ENCODE data around the gene C2CD2L. TPM values are rescaled to one million over a fixed set of nuclear protein-coding genes. Genes with fewer than 3 reads are reported as not detected.
A peak's percentile ranks its signal among the peaks of the same experiment; 100 is the strongest.

C2CD2L gene
- total RNA-seq, 1 experiment from 2014 or later, result 6.4 TPM

DNA sequence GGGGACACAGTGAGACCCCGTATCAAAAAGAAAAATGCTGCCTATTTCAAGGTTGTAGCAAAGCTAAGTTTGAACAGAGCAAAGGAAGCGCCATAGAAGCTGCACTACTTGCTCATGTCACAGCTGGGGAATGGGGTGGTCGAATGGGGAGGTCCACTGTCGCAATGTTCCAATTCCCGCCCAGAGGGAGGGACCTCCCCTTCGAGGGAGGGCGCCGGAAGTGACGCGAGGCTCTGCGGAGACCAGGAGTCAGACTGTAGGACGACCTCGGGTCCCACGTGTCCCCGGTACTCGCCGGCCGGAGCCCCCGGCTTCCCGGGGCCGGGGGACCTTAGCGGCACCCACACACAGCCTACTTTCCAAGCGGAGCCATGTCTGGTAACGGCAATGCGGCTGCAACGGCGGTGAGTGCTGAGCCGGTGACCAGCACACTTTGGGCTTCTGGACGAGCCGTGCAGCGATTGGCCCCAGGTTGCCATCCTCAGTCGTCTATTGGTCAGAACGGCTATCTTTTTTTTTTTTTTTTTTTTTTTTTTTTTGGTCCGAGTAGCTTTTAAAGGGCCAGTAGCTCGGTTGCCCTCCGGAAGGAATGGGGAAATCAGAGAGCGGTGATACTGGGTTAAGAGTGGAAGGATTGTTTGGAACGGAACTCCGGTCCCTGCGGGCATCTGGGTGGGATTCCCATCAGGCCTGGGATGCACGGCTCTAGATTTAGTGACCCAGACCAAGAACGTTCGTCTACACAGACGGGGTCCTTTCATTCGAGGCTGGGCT, 22.3 kb upstream of the C2CD2L start, which contains the start of gene HMBS (continued):
- TF ChIP-seq, protein P1, sequence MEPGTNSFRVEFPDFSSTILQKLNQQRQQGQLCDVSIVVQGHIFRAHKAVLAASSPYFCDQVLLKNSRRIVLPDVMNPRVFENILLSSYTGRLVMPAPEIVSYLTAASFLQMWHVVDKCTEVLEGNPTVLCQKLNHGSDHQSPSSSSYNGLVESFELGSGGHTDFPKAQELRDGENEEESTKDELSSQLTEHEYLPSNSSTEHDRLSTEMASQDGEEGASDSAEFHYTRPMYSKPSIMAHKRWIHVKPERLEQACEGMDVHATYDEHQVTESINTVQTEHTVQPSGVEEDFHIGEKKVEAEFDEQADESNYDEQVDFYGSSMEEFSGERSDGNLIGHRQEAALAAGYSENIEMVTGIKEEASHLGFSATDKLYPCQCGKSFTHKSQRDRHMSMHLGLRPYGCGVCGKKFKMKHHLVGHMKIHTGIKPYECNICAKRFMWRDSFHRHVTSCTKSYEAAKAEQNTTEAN (CRISPR knock-in tag; IDR thresholded peaks at IDR 0.05), result no peak
- no peak for TF ChIP-seq ZNF219 (CRISPR knock-in tag; IDR thresholded peaks at IDR 0.05; ENCODE audit: borderline replicate concordance)
- TF ChIP-seq, protein P2, sequence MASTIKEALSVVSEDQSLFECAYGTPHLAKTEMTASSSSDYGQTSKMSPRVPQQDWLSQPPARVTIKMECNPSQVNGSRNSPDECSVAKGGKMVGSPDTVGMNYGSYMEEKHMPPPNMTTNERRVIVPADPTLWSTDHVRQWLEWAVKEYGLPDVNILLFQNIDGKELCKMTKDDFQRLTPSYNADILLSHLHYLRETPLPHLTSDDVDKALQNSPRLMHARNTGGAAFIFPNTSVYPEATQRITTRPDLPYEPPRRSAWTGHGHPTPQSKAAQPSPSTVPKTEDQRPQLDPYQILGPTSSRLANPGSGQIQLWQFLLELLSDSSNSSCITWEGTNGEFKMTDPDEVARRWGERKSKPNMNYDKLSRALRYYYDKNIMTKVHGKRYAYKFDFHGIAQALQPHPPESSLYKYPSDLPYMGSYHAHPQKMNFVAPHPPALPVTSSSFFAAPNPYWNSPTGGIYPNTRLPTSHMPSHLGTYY (CRISPR knock-in tag; IDR thresholded peaks at IDR 0.05), result peak; percentile 66; the same call in 1 of the 2 replicates
- TF ChIP-seq PRRX2 (CRISPR knock-in tag; IDR thresholded peaks at IDR 0.05), result no peak
- no peak for TF ChIP-seq ZNF317 (CRISPR knock-in tag; IDR thresholded peaks at IDR 0.05; ENCODE audit: borderline replicate concordance, low read depth)
- TF ChIP-seq, protein P3, sequence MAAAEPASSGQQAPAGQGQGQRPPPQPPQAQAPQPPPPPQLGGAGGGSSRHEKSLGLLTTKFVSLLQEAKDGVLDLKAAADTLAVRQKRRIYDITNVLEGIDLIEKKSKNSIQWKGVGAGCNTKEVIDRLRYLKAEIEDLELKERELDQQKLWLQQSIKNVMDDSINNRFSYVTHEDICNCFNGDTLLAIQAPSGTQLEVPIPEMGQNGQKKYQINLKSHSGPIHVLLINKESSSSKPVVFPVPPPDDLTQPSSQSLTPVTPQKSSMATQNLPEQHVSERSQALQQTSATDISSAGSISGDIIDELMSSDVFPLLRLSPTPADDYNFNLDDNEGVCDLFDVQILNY (CRISPR knock-in tag; IDR thresholded peaks at IDR 0.05), result peak; percentile 63; the same call in 1 of the 2 replicates
- TF ChIP-seq, protein P4, sequence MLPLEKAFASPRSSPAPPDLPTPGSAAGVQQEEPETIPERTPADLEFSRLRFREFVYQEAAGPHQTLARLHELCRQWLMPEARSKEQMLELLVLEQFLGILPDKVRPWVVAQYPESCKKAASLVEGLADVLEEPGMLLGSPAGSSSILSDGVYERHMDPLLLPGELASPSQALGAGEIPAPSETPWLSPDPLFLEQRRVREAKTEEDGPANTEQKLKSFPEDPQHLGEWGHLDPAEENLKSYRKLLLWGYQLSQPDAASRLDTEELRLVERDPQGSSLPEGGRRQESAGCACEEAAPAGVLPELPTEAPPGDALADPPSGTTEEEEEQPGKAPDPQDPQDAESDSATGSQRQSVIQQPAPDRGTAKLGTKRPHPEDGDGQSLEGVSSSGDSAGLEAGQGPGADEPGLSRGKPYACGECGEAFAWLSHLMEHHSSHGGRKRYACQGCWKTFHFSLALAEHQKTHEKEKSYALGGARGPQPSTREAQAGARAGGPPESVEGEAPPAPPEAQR (CRISPR knock-in tag; IDR thresholded peaks at IDR 0.05), result no peak
- TF ChIP-seq ZBTB21 (CRISPR knock-in tag; IDR thresholded peaks at IDR 0.05; ENCODE audit: borderline replicate concordance), result no peak
- TF ChIP-seq, protein P5, sequence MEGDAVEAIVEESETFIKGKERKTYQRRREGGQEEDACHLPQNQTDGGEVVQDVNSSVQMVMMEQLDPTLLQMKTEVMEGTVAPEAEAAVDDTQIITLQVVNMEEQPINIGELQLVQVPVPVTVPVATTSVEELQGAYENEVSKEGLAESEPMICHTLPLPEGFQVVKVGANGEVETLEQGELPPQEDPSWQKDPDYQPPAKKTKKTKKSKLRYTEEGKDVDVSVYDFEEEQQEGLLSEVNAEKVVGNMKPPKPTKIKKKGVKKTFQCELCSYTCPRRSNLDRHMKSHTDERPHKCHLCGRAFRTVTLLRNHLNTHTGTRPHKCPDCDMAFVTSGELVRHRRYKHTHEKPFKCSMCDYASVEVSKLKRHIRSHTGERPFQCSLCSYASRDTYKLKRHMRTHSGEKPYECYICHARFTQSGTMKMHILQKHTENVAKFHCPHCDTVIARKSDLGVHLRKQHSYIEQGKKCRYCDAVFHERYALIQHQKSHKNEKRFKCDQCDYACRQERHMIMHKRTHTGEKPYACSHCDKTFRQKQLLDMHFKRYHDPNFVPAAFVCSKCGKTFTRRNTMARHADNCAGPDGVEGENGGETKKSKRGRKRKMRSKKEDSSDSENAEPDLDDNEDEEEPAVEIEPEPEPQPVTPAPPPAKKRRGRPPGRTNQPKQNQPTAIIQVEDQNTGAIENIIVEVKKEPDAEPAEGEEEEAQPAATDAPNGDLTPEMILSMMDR (IDR thresholded peaks at IDR 0.05), result no peak
- TF ChIP-seq, protein P6, sequence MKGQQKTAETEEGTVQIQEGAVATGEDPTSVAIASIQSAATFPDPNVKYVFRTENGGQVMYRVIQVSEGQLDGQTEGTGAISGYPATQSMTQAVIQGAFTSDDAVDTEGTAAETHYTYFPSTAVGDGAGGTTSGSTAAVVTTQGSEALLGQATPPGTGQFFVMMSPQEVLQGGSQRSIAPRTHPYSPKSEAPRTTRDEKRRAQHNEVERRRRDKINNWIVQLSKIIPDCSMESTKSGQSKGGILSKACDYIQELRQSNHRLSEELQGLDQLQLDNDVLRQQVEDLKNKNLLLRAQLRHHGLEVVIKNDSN (CRISPR knock-in tag; IDR thresholded peaks at IDR 0.05), result peak; percentile 77
- 0 out of 2 replicates have a peak, but pooled peaks have one; percentile 52 for TF ChIP-seq ATF1 (CRISPR knock-in tag; IDR thresholded peaks at IDR 0.05)
- TF ChIP-seq, protein P7, sequence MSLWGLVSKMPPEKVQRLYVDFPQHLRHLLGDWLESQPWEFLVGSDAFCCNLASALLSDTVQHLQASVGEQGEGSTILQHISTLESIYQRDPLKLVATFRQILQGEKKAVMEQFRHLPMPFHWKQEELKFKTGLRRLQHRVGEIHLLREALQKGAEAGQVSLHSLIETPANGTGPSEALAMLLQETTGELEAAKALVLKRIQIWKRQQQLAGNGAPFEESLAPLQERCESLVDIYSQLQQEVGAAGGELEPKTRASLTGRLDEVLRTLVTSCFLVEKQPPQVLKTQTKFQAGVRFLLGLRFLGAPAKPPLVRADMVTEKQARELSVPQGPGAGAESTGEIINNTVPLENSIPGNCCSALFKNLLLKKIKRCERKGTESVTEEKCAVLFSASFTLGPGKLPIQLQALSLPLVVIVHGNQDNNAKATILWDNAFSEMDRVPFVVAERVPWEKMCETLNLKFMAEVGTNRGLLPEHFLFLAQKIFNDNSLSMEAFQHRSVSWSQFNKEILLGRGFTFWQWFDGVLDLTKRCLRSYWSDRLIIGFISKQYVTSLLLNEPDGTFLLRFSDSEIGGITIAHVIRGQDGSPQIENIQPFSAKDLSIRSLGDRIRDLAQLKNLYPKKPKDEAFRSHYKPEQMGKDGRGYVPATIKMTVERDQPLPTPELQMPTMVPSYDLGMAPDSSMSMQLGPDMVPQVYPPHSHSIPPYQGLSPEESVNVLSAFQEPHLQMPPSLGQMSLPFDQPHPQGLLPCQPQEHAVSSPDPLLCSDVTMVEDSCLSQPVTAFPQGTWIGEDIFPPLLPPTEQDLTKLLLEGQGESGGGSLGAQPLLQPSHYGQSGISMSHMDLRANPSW (CRISPR knock-in tag; conservative IDR thresholded peaks at IDR 0.05; ENCODE audit: low read depth), result no peak
- TF ChIP-seq GABPB1 (CRISPR knock-in tag; IDR thresholded peaks at IDR 0.05), result peak; percentile 74; the same call in 1 of the 2 replicates
- no peak for TF ChIP-seq JAZF1 (CRISPR knock-in tag; IDR thresholded peaks at IDR 0.05)
- TF ChIP-seq, protein P8, sequence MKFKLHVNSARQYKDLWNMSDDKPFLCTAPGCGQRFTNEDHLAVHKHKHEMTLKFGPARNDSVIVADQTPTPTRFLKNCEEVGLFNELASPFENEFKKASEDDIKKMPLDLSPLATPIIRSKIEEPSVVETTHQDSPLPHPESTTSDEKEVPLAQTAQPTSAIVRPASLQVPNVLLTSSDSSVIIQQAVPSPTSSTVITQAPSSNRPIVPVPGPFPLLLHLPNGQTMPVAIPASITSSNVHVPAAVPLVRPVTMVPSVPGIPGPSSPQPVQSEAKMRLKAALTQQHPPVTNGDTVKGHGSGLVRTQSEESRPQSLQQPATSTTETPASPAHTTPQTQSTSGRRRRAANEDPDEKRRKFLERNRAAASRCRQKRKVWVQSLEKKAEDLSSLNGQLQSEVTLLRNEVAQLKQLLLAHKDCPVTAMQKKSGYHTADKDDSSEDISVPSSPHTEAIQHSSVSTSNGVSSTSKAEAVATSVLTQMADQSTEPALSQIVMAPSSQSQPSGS (CRISPR knock-in tag; IDR thresholded peaks at IDR 0.05; ENCODE audit: borderline replicate concordance, low read depth), result no peak
- TF ChIP-seq ELF4 (CRISPR knock-in tag; IDR thresholded peaks at IDR 0.05; ENCODE audit: low read depth), result no peak
- TF ChIP-seq, protein P9, sequence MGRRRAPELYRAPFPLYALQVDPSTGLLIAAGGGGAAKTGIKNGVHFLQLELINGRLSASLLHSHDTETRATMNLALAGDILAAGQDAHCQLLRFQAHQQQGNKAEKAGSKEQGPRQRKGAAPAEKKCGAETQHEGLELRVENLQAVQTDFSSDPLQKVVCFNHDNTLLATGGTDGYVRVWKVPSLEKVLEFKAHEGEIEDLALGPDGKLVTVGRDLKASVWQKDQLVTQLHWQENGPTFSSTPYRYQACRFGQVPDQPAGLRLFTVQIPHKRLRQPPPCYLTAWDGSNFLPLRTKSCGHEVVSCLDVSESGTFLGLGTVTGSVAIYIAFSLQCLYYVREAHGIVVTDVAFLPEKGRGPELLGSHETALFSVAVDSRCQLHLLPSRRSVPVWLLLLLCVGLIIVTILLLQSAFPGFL (CRISPR knock-in tag; IDR thresholded peaks at IDR 0.05; ENCODE audit: borderline replicate concordance), result no peak
- no peak for TF ChIP-seq IRF2 (CRISPR knock-in tag; IDR thresholded peaks at IDR 0.05; ENCODE audit: borderline replicate concordance, low read depth)
- TF ChIP-seq SP1 (CRISPR knock-in tag; conservative IDR thresholded peaks at IDR 0.05), result peak; percentile 81
- no peak for TF ChIP-seq MXD4 (CRISPR knock-in tag; IDR thresholded peaks at IDR 0.05; ENCODE audit: borderline replicate concordance)
- TF ChIP-seq, protein P10, sequence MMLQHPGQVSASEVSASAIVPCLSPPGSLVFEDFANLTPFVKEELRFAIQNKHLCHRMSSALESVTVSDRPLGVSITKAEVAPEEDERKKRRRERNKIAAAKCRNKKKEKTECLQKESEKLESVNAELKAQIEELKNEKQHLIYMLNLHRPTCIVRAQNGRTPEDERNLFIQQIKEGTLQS (CRISPR knock-in tag; conservative IDR thresholded peaks at IDR 0.05), result no peak
- TF ChIP-seq KAT7 (CRISPR knock-in tag; IDR thresholded peaks at IDR 0.05; ENCODE audit: borderline replicate concordance), result no peak
- peak; percentile 83 for TF ChIP-seq ETV6 (CRISPR knock-in tag; IDR thresholded peaks at IDR 0.05)
- TF ChIP-seq SMAD4 (CRISPR knock-in tag; IDR thresholded peaks at IDR 0.05), result no peak
